Hepatocyte (in vitro differentiated cells): ENCODE measurements around the gene NTRK3. TPM values are rescaled to one million over a fixed set of nuclear protein-coding genes. Genes with fewer than 3 reads are reported as not detected.

Source experiments
- DNase-seq: peaks from one replicate; pipeline ENCODE4 v3.0.0-alpha.2; 2016; ENCODE audit warnings: low spot score
- H2AFZ ChIP-seq: fragments of 200-600 bp; sonication (generic); 2 replicates; pipeline ENCODE4 v1.6.0; 2016; ENCODE audit warnings: antibody characterized with exemption, mild to moderate bottlenecking
- H3K27ac ChIP-seq: fragments of 200-600 bp; sonication (generic); 2 replicates; pipeline ENCODE4 v1.5.1; 2016; ENCODE audit warnings: mild to moderate bottlenecking
- H3K27me3 ChIP-seq: fragments of 200-600 bp; sonication (generic); 2 replicates; pipeline ENCODE4 v1.6.1; 2016
- H3K36me3 ChIP-seq: fragments of 200-600 bp; sonication (generic); replicated peaks from 2 replicates; pipeline ENCODE4 v1.5.1; 2016; ENCODE audit warnings: low read depth; ENCODE audit not compliant: insufficient read depth
- H3K4me1 ChIP-seq: fragments of 200-600 bp; sonication (generic); 2 replicates; pipeline ENCODE4 v1.5.1; 2016; ENCODE audit warnings: mild to moderate bottlenecking, moderate library complexity; ENCODE audit not compliant: insufficient read depth
- H3K4me2 ChIP-seq: fragments of 200-600 bp; sonication (generic); 2 replicates; pipeline ENCODE4 v1.6.0; 2016
- H3K4me3 ChIP-seq: fragments of 200-600 bp; sonication (generic); 2 replicates; pipeline ENCODE4 v1.5.1; 2016; ENCODE audit warnings: mild to moderate bottlenecking
- H3K79me2 ChIP-seq: fragments of 200-600 bp; sonication (generic); 2 replicates; pipeline ENCODE4 v1.6.0; 2017; ENCODE audit warnings: mild to moderate bottlenecking
- H3K9me2 ChIP-seq: fragments of 200-600 bp; sonication (generic); replicated peaks from 2 replicates; pipeline ENCODE4 v1.6.0; 2017; ENCODE audit warnings: mild to moderate bottlenecking; ENCODE audit not compliant: insufficient read depth
- H3K9me3 ChIP-seq: fragments of 200-600 bp; sonication (generic); 2 replicates; pipeline ENCODE4 v1.5.1; 2016; ENCODE audit warnings: low read depth, mild to moderate bottlenecking
- H4K20me1 ChIP-seq: fragments of 200-600 bp; sonication (generic); 2 replicates; pipeline ENCODE4 v1.6.0; 2016; ENCODE audit warnings: mild to moderate bottlenecking; ENCODE audit not compliant: insufficient read depth, poor library complexity, severe bottlenecking
- CTCF ChIP-seq: fragments of 200-600 bp; sonication (generic); IDR thresholded peaks from 2 replicates; pipeline ENCODE4 v1.5.1; 2016; ENCODE audit warnings: antibody characterized with exemption, mild to moderate bottlenecking; ENCODE audit not compliant: poor library complexity
- EZH2 ChIP-seq: fragments of 200-600 bp; sonication (generic); IDR thresholded peaks from 2 replicates; pipeline ENCODE4 v1.6.1; 2016; ENCODE audit warnings: antibody characterized with exemption, mild to moderate bottlenecking, borderline replicate concordance
- EZH2phosphoT487 ChIP-seq: fragments of 200-600 bp; sonication (generic); IDR thresholded peaks from one replicate; pipeline ENCODE4 v1.6.1; 2018; ENCODE audit warnings: antibody characterized with exemption, mild to moderate bottlenecking, low read depth, moderate library complexity; ENCODE audit not compliant: unreplicated experiment, severe bottlenecking
- WGBS: methylation state at CpG from one replicate; pipeline ENCODE4 v1.1.6; 2016; ENCODE audit warnings: low lambda C conversion rate; ENCODE audit errors: missing lambda C conversion rate; 5-methylcytosine and 5-hydroxymethylcytosine counted together
- polyA plus RNA-seq: library from polyadenylated mRNA; unstranded; fragments of >200 nt; fragmentation: Nextera tagmentation; extraction: Ambion mirVana; gene quantifications from 2 replicates; pipeline ENCODE4 v1.2.1, GENCODE V29; 2016
- total RNA-seq: library from RNA; depleted of rRNA; stranded (reverse); fragments of >200 nt; gene quantifications from 2 replicates; pipeline ENCODE4 v1.2.3, GENCODE V29; 2014

Gene NTRK3
- total and polyA plus RNA-seq, 2 experiments from 2014 or later = 4.9 to 5.6 TPM

GRCh38 chr15:88301311-88301710 lies 44.8 kb upstream of the NTRK3 start:
- H3K27me3 ChIP-seq = no peaks in the 10 kb centered on the region
- H3K4me2 ChIP-seq = no peak overlapping the region
- no peaks in the 10 kb centered on the region for H4K20me1 ChIP-seq
- H3K4me1 ChIP-seq = no peaks in the 10 kb centered on the region
- H3K9me3 ChIP-seq = no peaks in the 10 kb centered on the region
- H3K4me3 ChIP-seq = no peak overlapping the region
- H3K36me3 ChIP-seq = no peaks in the 10 kb centered on the region
- WGBS = 93% methylated on average over 2 of the region's 2 CpGs
- H3K27ac ChIP-seq = no peak overlapping the region
- no peaks in the 10 kb centered on the region for H3K9me2 ChIP-seq
- H3K79me2 ChIP-seq = no peaks in the 10 kb centered on the region
- TF ChIP-seq EZH2phosphoT487 (no peak), EZH2 (no peak), CTCF (no peak)
- H2AFZ ChIP-seq = no peak overlapping the region
- no peak for DNase-seq

GRCh38 chr15:88300861-88301260 lies 44.3 kb upstream of the NTRK3 start:
- Histone ChIP-seq H3K9me2 (no peaks in the 10 kb centered on the region), H3K4me2 (no peak overlapping the region), H3K27ac (no peak overlapping the region), H4K20me1 (no peaks in the 10 kb centered on the region), H3K27me3 (no peaks in the 10 kb centered on the region), H3K4me3 (no peak overlapping the region), H2AFZ (no peak overlapping the region), H3K4me1 (no peaks in the 10 kb centered on the region), H3K9me3 (no peaks in the 10 kb centered on the region), H3K79me2 (no peaks in the 10 kb centered on the region), H3K36me3 (no peaks in the 10 kb centered on the region)
- WGBS = 76% methylated on average over 4 of the region's 4 CpGs
- no peak for DNase-seq
- TF ChIP-seq EZH2 (no peak), EZH2phosphoT487 (no peak), CTCF (no peak)

- Histone ChIP-seq H2AFZ (no peak overlapping the region), H4K20me1 (no peaks in the 10 kb centered on the region), H3K9me3 (no peaks in the 10 kb centered on the region), H3K4me3 (no peak overlapping the region), H3K9me2 (no peaks in the 10 kb centered on the region), H3K79me2 (no peaks in the 10 kb centered on the region), H3K27me3 (no peaks in the 10 kb centered on the region), H3K4me1 (no peaks in the 10 kb centered on the region), H3K36me3 (no peaks in the 10 kb centered on the region), H3K27ac (no peak overlapping the region), H3K4me2 (no peak overlapping the region)
- no peak for DNase-seq
- TF ChIP-seq CTCF = no peak
- TF ChIP-seq EZH2 = no peak
- no peak for TF ChIP-seq EZH2phosphoT487
- 75% methylated on average over 8 of the region's 8 CpGs for WGBS
Measured at GRCh38 chr15:88300089-88300488, 43.5 kb upstream of the NTRK3 start.

GRCh38 chr15:88299497-88299896 lies 43.0 kb upstream of the NTRK3 start:
- H2AFZ ChIP-seq = no peak overlapping the region
- H3K27ac ChIP-seq = no peak overlapping the region
- H3K36me3 ChIP-seq = no peaks in the 10 kb centered on the region

More at GRCh38 chr15:88299497-88299896, 43.0 kb upstream of the NTRK3 start:
- H4K20me1 ChIP-seq = no peaks in the 10 kb centered on the region
- H3K4me2 ChIP-seq = no peak overlapping the region
- H3K4me1 ChIP-seq = no peaks in the 10 kb centered on the region
- no peaks in the 10 kb centered on the region for H3K79me2 ChIP-seq
- TF ChIP-seq EZH2 = no peak
- TF ChIP-seq EZH2phosphoT487 = no peak
- H3K9me2 ChIP-seq = no peaks in the 10 kb centered on the region
- no peak for DNase-seq
- H3K9me3 ChIP-seq = no peaks in the 10 kb centered on the region
- 53% methylated on average over 4 of the region's 4 CpGs for WGBS
- no peaks in the 10 kb centered on the region for H3K27me3 ChIP-seq
- H3K4me3 ChIP-seq = no peak overlapping the region
